GM21717 (cell line): ENCODE results near the gene ZNF585A.

Experiments
- ATAC-seq: cut with Tn5 transposase; IDR thresholded peaks from one replicate; pipeline ENCODE4 v1.9.1; 2021; ENCODE audit warnings: mild to moderate bottlenecking, moderate library complexity; ENCODE audit not compliant: unreplicated experiment

The ZNF585A gene

DNA sequence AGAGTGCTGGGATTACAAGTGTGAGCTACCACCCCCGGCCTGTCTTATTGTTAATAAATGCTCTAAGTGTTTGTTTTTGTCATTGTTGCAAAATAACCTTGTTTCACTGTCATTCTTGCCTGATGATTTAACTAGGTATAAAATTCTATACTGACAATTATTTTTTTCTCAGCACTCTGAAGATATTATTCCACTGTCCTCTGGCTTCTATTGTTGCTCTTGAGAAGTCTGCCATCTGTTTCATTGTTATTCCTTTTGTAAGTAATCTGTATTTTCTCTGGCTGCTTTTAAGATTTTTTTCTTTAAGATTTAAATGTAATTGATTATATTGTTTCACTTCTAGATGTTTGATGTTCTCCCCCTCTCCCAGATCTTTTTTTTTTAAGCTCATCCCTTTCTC is 76.6 kb downstream of the ZNF585A start:
- no peak for ATAC-seq
